Activated CD4-positive, alpha-beta memory T cell treated with anti-CD3 and anti-CD28 coated beads for 36 hours (primary cell): Measurements from ENCODE around the gene PARD6B. TPM values are rescaled to one million over a fixed set of nuclear protein-coding genes. Genes with fewer than 3 reads are reported as not detected.
A peak's percentile ranks its signal among the peaks of the same experiment; 100 is the strongest.

Source experiments
- CTCF ChIA-PET: fragments of 350-600 bp; sonication (Branson Sonifier 250); formaldehyde crosslinking; loops from one replicate; lab custom pipeline; 2021; ENCODE audit warnings: antibody characterized with exemption, inconsistent platforms; lab: Charles Lee
- POLR2A ChIA-PET: fragments of 350-600 bp; sonication (Branson Sonifier 250); formaldehyde crosslinking; loops from one replicate; lab custom pipeline; 2021; ENCODE audit warnings: antibody characterized with exemption; lab: Charles Lee
- DNase-seq: peaks from one replicate; pipeline ENCODE4 v3.0.0-alpha.2; 2020
- H3K27ac Mint-ChIP-seq: one replicate; pipeline ENCODE4 v1.8.0; 2021; ENCODE audit warnings: mixed read lengths
- H3K27me3 Mint-ChIP-seq: one replicate; pipeline ENCODE4 v1.8.0; 2021; ENCODE audit warnings: mixed read lengths
- H3K36me3 Mint-ChIP-seq: one replicate; pipeline ENCODE4 v1.8.0; 2021; ENCODE audit warnings: mixed read lengths
- H3K4me1 Mint-ChIP-seq: one replicate; pipeline ENCODE4 v1.8.0; 2021; ENCODE audit warnings: low read depth, mixed read lengths
- H3K4me3 Mint-ChIP-seq: one replicate; pipeline ENCODE4 v1.8.0; 2021; ENCODE audit warnings: mild to moderate bottlenecking, mixed read lengths
- H3K9me3 Mint-ChIP-seq: one replicate; pipeline ENCODE4 v1.8.0; 2021; ENCODE audit warnings: mixed read lengths
- intact Hi-C: fragments of 100-400 bp; cut with micrococcal nuclease; formaldehyde crosslinking; loops from one replicate; pipeline ENCODE4 v1.15.1; 2023
- total RNA-seq, 2 experiments: library from RNA; stranded (reverse); gene quantifications; one replicate each; pipeline ENCODE4 v1.2.3, GENCODE V29; 2021

Gene PARD6B
- total RNA-seq, 2 experiments from 2014 or later = 6.3 to 8.2 TPM

DNA sequence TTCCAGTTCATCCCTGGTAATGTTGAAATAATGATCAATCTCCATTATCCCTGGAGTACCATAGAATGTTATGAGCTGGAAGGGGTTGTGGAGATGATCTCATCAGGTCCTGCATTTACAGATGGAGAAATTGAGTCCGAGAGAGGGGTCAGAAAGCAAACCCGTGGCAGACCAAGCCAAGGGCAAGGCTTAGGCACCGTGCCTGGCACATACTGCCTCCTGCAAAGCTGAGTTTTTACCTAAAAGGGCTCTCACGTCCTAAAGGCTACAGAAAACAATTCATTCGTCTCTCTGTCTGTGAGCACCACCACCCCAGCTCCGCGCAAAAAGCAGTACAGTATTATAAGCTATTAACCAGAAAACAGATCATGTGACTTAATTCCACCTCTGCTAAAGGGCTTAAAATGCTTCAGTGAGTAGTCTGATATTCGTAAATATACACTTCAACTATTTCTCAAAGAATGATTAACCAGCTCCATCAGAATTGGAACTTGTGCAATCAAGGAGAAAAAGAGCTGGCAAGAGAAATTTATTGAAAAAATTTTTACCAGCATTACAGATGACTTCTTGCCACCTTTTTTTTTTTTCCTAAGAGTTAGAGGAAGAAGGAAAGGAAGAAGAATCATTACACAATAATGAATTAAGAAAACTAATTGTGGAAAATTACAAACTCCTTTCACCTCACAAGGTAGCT lies 3.4 kb upstream of the PARD6B start:
- Mint-ChIP-seq H3K27ac (no peak overlapping the region), H3K4me1 (peaks cover 40% of the 10 kb centered on the region), H3K36me3 (no peaks in the 10 kb centered on the region), H3K4me3 (no peak overlapping the region), H3K27me3 (no peaks in the 10 kb centered on the region), H3K9me3 (no peaks in the 10 kb centered on the region)
- intact Hi-C loops = loop anchor here (1.0 kb wide), 1 partner anchor 18 kb away; no protein-coding TSS in a partner anchor
- CTCF ChIA-PET = interaction anchor here (0.6 to 1.7 kb wide), 4 partner anchors 18 to 91 kb away, joined by 3 to 9 read pairs (median 4); partner anchors contain the start of gene BCAS4
- no peak for DNase-seq
- POLR2A ChIA-PET = no interaction called here

DNA sequence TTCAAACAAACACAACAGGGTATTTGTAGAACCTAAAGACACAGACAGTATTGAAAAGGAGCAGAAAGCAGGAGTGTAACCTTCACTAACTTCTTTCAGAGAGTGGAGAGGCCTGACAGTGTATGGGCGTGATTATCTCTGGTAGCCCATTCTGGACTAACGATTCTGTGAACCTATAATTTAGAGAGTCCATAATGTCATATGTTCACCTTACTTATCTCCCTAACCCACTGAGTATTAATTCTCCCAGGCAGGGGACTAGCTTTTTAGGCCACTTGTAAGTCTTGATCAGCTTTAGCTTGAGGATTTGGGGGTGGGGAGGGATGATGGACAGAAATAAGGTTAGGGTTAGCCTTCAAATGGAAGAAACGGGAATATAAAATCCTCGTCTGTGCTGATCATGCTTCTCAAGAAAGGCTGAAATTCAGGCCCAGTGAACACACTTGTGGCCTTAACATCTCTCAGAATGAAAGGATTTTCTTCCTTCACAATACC lies 2.8 kb upstream of the PARD6B start:
- DNase-seq = no peak
- H3K4me3 Mint-ChIP-seq = no peak overlapping the region
- peaks cover 44% of the 10 kb centered on the region for H3K4me1 Mint-ChIP-seq
- intact Hi-C loops = no loop called here
- H3K27me3 Mint-ChIP-seq = no peaks in the 10 kb centered on the region
- ChIA-PET POLR2A (no interaction called here), CTCF (interaction anchor here (0.6 to 1.7 kb wide), 2 partner anchors 17 to 21 kb away, joined by 3 to 9 read pairs; no protein-coding TSS in a partner anchor)
- no peak overlapping the region for H3K27ac Mint-ChIP-seq
- no peaks in the 10 kb centered on the region for H3K9me3 Mint-ChIP-seq
- H3K36me3 Mint-ChIP-seq = no peaks in the 10 kb centered on the region

DNA sequence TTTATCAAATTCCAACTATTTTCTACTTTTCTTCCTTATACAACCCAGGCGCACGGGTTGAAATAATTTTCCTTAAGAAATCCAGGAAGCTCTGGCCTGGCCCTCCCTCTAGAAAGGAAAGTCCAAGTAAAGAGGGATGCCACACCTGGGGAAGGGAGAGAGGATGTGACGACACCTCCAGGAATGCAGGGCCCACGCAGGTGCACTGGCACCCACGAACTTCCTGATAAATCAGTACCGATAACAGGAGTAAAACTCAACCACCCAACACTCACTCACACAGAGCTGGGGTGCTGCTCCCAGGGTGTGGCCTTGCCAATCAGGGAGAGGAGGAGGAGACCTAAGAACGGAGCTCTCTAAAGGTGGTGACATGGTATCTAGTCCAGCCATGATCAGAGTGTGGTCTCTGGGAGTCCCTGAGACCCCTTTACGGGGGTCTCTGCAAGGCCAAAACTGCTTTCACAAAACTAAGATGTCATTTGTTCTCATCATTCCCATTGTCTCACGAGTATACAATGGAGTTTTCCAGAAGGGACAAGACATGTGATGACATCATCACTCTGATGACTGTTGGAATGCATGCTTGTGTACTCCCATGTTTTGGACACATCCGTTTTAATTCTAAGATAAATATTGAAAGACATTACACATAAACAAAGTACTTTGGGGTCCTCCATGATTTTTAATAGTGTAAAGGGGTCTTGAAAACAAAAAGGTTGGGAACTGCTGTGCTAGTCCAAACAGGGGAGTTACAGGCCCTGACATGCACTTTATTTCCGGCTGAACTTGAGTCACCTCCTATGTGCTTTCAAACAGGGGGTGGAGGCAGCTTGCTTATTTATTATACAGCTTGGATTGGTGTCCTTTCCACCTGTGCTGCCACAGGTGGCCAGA lies 2.2 kb upstream of the PARD6B start:
- H3K4me1 Mint-ChIP-seq = peaks cover 46% of the 10 kb centered on the region
- no peaks in the 10 kb centered on the region for H3K27me3 Mint-ChIP-seq
- no peak overlapping the region for H3K4me3 Mint-ChIP-seq
- POLR2A ChIA-PET = no interaction called here
- CTCF ChIA-PET = interaction anchor here (0.6 to 1.7 kb wide), 3 partner anchors 17 to 61 kb away, joined by 3 to 9 read pairs (median 3); no protein-coding TSS in a partner anchor
- H3K36me3 Mint-ChIP-seq = no peaks in the 10 kb centered on the region
- DNase-seq = no peak
- H3K27ac Mint-ChIP-seq = no peak overlapping the region
- intact Hi-C loops = no loop called here
- no peaks in the 10 kb centered on the region for H3K9me3 Mint-ChIP-seq

DNA sequence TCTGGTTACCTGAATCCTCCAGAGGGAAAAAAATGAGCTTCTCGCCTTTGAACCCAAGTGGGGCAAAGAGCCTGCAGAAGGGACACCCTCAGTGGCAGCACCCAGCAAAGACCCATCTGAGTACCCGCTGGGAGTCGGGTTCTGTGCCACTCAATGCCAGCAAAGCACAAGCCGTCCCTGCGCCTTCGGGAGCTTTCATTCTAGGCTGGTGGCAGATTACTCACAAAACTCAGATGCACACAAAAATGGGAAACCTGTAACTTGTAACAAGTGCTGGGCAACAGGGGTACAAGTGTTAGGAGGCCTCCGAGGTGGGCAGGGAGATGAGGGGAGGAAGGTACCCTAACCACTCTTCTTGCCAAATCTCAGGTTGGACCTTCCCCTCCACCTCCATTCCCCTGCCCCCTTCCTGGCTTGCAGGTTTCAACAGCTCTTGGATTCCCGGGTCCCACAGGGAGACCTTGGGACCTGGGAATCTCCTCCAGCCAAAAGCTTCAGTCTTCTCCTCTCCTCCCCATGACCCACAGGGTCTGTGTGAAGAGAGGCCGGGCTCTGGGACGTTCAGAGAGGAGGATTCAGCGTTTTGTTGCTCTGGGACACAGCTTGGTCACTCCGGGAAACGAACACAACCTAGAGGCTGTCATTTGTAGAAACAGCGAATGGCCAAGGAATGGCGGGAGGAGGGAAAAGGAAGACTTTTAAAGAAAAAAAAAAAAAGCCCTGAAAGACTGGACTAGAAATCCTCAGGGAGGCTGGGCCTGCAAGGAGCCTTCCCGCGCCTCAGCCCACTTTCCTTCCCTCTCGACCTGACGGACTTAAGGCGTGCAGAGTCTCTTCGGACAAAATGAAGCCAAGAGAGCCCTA lies 1.2 kb upstream of the PARD6B start:
- no peaks in the 10 kb centered on the region for H3K36me3 Mint-ChIP-seq
- peak overlapping the region; percentile 87 for H3K4me3 Mint-ChIP-seq
- peaks cover 48% of the 10 kb centered on the region for H3K4me1 Mint-ChIP-seq
- no peak for DNase-seq
- ChIA-PET POLR2A (no interaction called here), CTCF (interaction anchor here (0.9 to 1.1 kb wide), 4 partner anchors 19 to 61 kb away, joined by 3 to 4 read pairs (median 4); no protein-coding TSS in a partner anchor)
- peak overlapping the region; percentile 42 for H3K27ac Mint-ChIP-seq
- H3K27me3 Mint-ChIP-seq = no peaks in the 10 kb centered on the region
- intact Hi-C loops = loop anchor here (2.0 to 10.0 kb wide), 4 partner anchors 65 to 538 kb away; partner anchors contain the start of genes BCAS4 and CEBPB
- H3K9me3 Mint-ChIP-seq = no peaks in the 10 kb centered on the region

DNA sequence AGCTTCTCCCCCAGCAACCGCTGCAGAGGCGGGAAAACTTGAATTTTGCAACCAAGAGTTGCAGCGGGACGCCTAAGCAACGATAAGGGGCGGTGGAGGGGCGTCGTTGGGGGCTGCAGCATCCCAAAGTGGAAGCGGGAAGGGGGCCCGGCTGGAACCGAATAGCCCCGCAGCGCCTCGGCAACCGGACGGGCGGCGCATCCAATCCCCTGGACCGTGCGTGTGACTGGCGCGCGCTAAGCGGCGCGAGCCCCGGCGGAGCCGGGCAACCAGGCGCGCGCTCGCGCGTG lies 670 bp upstream of the PARD6B start:
- H3K4me1 Mint-ChIP-seq = peaks cover 54% of the 10 kb centered on the region
- H3K9me3 Mint-ChIP-seq = no peaks in the 10 kb centered on the region
- ChIA-PET CTCF (interaction anchor here (0.9 to 1.0 kb wide), 3 partner anchors 19 to 60 kb away, joined by 3 to 4 read pairs (median 4); no protein-coding TSS in a partner anchor), POLR2A (no interaction called here)
- H3K27ac Mint-ChIP-seq = peak overlapping the region; percentile 42
- intact Hi-C loops = loop anchor here (1.0 to 10.0 kb wide), 6 partner anchors 16 to 617 kb away; partner anchors contain the start of genes BCAS4, CEBPB and UBE2V1
- H3K27me3 Mint-ChIP-seq = no peaks in the 10 kb centered on the region
- no peak for DNase-seq
- H3K36me3 Mint-ChIP-seq = no peaks in the 10 kb centered on the region
- H3K4me3 Mint-ChIP-seq = peak overlapping the region; percentile 87

DNA sequence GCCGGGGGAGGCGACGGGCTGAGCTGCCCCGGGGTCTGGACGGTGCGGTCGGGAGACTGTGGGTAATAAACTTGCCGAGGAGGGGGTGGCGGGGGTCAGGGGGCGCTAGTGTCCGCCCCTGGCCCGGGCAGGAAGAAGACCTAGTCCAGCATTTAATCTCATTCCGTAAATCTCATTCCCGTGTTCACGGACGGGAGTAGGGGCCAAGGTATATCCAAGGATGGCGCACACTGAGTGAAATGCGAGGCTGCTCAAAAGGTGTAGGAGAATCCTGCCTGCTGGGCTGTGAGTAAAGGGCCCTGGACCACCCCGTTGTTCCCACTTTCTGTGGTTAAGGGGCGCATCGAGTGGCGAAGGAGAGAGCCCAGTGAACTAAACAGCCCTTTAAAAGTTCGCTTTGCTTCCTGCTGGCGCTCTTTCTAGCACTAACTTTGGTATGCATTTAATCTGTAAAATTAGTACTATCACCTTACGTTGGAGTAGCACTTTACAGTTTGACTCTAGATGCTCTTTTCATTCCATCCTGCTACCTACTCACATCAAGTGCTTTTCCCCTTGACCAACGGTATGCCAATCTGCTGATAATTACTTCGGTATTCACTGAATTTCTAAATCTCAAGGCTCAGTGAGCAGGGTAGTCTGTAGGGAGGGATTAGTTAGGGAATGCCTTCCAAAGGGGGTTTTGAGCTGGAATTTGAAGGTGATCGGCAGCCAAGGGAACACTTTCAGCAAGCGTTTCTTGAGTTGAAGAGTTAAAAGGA lies 730 bp downstream of the PARD6B start:
- Mint-ChIP-seq H3K36me3 (no peaks in the 10 kb centered on the region), H3K4me1 (peaks cover 52% of the 10 kb centered on the region), H3K27ac (peak overlapping the region; percentile 58), H3K9me3 (no peaks in the 10 kb centered on the region), H3K4me3 (peak overlapping the region; percentile 87), H3K27me3 (no peaks in the 10 kb centered on the region)
- peak; percentile 21 for DNase-seq
- ChIA-PET CTCF (interaction anchor here (0.7 to 3.3 kb wide), 5 partner anchors 8 to 62 kb away, joined by 3 to 21 read pairs (median 5); no protein-coding TSS in a partner anchor), POLR2A (interaction anchor here (1.0 kb wide), 1 partner anchor 18 kb away, joined by 4 read pairs; no protein-coding TSS in a partner anchor)
- intact Hi-C loops = loop anchor here (1.0 to 10.0 kb wide), 6 partner anchors 14 to 619 kb away; partner anchors contain the start of genes BCAS4, CEBPB and UBE2V1

DNA sequence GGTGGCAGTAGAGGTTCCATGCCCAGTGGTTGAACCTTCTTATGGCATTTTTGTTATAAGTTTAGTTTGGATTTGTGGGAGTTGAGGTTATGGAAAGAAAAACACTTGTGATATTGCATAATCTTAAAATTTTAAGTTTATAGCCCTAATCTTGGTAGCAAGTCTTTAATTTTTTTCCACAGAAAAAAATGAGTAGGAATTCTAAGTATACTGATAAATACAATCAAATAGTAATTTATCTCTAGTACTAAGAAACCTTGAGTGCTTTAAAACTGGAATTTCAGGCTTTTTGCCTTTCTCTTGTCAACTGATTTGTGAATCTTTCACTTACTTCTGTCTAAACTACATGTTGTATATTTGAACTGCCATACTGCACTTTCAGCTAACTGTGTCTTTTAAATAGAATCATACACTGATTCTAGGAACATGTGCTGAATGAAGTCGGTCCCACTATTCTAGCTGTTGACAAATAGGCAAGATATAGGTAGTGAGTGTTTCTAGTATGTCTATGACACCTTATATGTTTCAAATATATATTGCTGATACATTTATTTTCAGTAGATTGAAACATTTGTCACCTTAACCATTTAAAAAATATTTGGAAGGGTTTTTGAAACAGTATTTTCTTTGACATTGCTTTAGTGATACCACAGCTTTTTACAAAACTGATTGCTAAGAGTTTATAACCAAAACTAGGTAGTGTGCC lies 2.4 kb downstream of the PARD6B start:
- Mint-ChIP-seq H3K36me3 (peaks cover 1% of the 10 kb centered on the region), H3K27me3 (no peaks in the 10 kb centered on the region), H3K27ac (no peak overlapping the region), H3K9me3 (no peaks in the 10 kb centered on the region), H3K4me3 (no peak overlapping the region), H3K4me1 (peaks cover 42% of the 10 kb centered on the region)
- DNase-seq = no peak
- CTCF ChIA-PET = interaction anchor here (1.1 to 3.3 kb wide), 4 partner anchors 8 to 61 kb away, joined by 4 to 21 read pairs (median 5); partner anchors contain the start of gene BCAS4
- POLR2A ChIA-PET = no interaction called here
- intact Hi-C loops = loop anchor here (5.0 to 10.0 kb wide), 2 partner anchors 249 to 541 kb away; partner anchors contain the start of gene CEBPB

DNA sequence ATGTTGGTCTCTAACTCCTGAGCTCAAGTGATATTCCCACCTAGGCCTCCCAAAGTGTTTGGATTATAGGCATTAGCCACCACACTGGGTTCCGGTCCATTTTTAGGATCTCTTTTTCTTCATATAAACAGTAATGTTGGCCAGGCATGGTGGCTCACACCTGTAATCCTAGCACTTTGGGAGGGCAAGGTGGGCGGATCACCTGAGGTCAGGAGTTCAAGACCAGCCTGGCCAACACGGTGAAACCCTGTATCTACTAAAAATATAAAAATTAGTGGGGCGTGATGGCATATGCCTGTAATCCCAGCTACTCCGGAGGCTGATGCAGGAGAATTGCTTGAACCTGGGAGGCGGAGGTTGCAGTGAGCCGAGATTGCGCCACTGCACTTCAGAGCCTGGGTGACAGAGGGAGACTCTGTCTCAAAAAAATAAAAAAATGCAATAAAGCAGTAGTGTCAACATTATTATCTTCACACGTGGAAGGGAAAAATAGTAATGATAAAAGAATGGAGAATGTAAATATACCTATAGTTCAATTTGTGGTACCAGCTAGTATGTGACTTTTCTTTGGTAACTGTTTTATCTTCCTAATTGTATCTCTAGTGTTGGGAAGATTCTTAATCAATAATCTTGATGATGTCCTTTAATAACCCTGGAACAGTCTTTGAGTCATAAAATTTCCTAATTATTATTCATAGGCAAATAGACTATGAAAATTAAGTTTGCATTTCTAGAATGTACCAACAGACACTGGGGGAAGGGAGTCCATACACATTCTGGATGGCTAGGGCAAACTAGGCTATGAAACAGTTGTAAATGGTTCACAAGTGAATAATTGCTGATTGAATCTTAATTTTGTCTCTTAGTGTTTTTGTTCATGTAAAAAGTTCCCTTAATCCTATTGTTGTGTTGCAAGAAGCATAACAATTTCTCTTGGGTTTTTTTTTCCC lies 3.6 kb downstream of the PARD6B start:
- Mint-ChIP-seq H3K36me3 (peaks cover 4% of the 10 kb centered on the region), H3K4me1 (peaks cover 33% of the 10 kb centered on the region), H3K4me3 (no peak overlapping the region), H3K27me3 (no peaks in the 10 kb centered on the region), H3K27ac (no peak overlapping the region), H3K9me3 (no peaks in the 10 kb centered on the region)
- ChIA-PET CTCF (interaction anchor here (1.1 to 3.3 kb wide), 2 partner anchors 10 to 15 kb away, joined by 4 to 21 read pairs; no protein-coding TSS in a partner anchor), POLR2A (no interaction called here)
- no peak for DNase-seq
- intact Hi-C loops = loop anchor here (5.0 to 10.0 kb wide), 2 partner anchors 250 to 543 kb away; partner anchors contain the start of gene CEBPB

DNA sequence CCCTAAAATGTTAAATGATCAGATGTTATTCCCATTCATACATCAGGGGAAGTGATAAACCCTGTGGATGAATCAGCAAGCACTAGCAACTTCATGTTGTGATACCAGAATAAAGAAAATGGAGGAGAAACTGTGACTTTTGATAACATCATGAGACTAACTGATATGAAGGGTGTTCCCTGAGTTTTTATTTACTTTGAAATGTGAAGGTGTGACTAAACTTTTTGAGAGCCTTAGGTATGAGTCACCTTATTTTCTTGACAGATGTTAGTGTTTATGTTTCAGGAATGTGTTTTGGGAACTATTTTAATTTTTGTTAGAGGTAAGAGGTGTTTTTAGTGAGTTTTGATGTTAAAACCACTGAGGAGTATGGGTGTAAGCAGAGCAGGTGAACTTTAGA lies 4.4 kb downstream of the PARD6B start:
- ChIA-PET CTCF (no interaction called here), POLR2A (no interaction called here)
- Mint-ChIP-seq H3K4me3 (no peak overlapping the region), H3K36me3 (peaks cover 4% of the 10 kb centered on the region), H3K4me1 (peaks cover 32% of the 10 kb centered on the region), H3K27ac (no peak overlapping the region), H3K27me3 (no peaks in the 10 kb centered on the region), H3K9me3 (no peaks in the 10 kb centered on the region)
- DNase-seq = no peak
- intact Hi-C loops = loop anchor here (10.0 kb wide), 1 partner anchor 251 kb away; no protein-coding TSS in a partner anchor
